ENCODE results near the gene DDX31.

The DDX31 gene

GRCh38 chr9:132670457-132671391, 941 bp upstream of the DDX31 start, which contains the start of gene GTF3C4:
TSS of gene GTF3C4 (plus strand) at chr9:132670464. CDS start at chr9:132670599, 135 bp downstream.
- no peak for TF ChIP-seq JUND (IDR thresholded peaks at IDR 0.05; ENCODE audit: low read depth)
- peak; percentile 36 to 58 for DNase-seq (ENCODE audit: low read depth in 1 of 2, low spot score in 1 of 2)
- in situ Hi-C loops (cut with HindIII; ENCODE audit: low pct_unique_long_range_greater_than_20kb, low sequenced_read_pairs), result no loop called here

GRCh38 chr9:132669319-132669697, 475 bp downstream of the DDX31 start:
- TF ChIP-seq JUND (IDR thresholded peaks at IDR 0.05; ENCODE audit: low read depth), result no peak
- peak in 1 of 2 experiments; percentile 85 for DNase-seq (ENCODE audit: low read depth in 1 of 2, low spot score in 1 of 2)
- in situ Hi-C loops (cut with HindIII; ENCODE audit: low pct_unique_long_range_greater_than_20kb, low sequenced_read_pairs), result no loop called here

GRCh38 chr9:132663851-132664250, 5.9 kb downstream of the DDX31 start:
- DNase-seq (ENCODE audit: low read depth in 1 of 2, low spot score in 1 of 2), result no peak
- in situ Hi-C loops (cut with HindIII; ENCODE audit: low pct_unique_long_range_greater_than_20kb, low sequenced_read_pairs), result no loop called here
- TF ChIP-seq JUND (IDR thresholded peaks at IDR 0.05; ENCODE audit: low read depth), result no peak

GRCh38 chr9:132663117-132663516, 6.7 kb downstream of the DDX31 start:
- no peak for TF ChIP-seq JUND (IDR thresholded peaks at IDR 0.05; ENCODE audit: low read depth)
- DNase-seq (ENCODE audit: low read depth in 1 of 2, low spot score in 1 of 2), result no peak
- in situ Hi-C loops (cut with HindIII; ENCODE audit: low pct_unique_long_range_greater_than_20kb, low sequenced_read_pairs), result no loop called here

- no peak for TF ChIP-seq JUND (IDR thresholded peaks at IDR 0.05; ENCODE audit: low read depth)
- peak in 1 of 2 experiments; percentile 29 for DNase-seq (ENCODE audit: low read depth in 1 of 2, low spot score in 1 of 2)
- in situ Hi-C loops (cut with HindIII; ENCODE audit: low pct_unique_long_range_greater_than_20kb, low sequenced_read_pairs), result no loop called here
These were observed 7.4 kb downstream of the DDX31 start for GRCh38 chr9:132662152-132662945.

- no peak for DNase-seq (ENCODE audit: low read depth in 1 of 2, low spot score in 1 of 2)
- no peak for TF ChIP-seq JUND (IDR thresholded peaks at IDR 0.05; ENCODE audit: low read depth)
- in situ Hi-C loops (cut with HindIII; ENCODE audit: low pct_unique_long_range_greater_than_20kb, low sequenced_read_pairs), result no loop called here
These were observed 13.5 kb downstream of the DDX31 start for GRCh38 chr9:132656299-132656698.

- in situ Hi-C loops (cut with HindIII; ENCODE audit: low pct_unique_long_range_greater_than_20kb, low sequenced_read_pairs), result no loop called here
- peak; percentile 30 to 71 for DNase-seq (ENCODE audit: low read depth in 1 of 2, low spot score in 1 of 2)
- no peak for TF ChIP-seq JUND (IDR thresholded peaks at IDR 0.05; ENCODE audit: low read depth)
These were observed 18.5 kb downstream of the DDX31 start for GRCh38 chr9:132651259-132651658.

GRCh38 chr9:132648685-132649084, 21.1 kb downstream of the DDX31 start:
- DNase-seq (ENCODE audit: low read depth in 1 of 2, low spot score in 1 of 2), result no peak
- in situ Hi-C loops (cut with HindIII; ENCODE audit: low pct_unique_long_range_greater_than_20kb, low sequenced_read_pairs), result no loop called here
- no peak for TF ChIP-seq JUND (IDR thresholded peaks at IDR 0.05; ENCODE audit: low read depth)

GRCh38 chr9:132648283-132648682, 21.5 kb downstream of the DDX31 start:
- TF ChIP-seq JUND (IDR thresholded peaks at IDR 0.05; ENCODE audit: low read depth), result no peak
- DNase-seq (ENCODE audit: low read depth in 1 of 2, low spot score in 1 of 2), result no peak
- in situ Hi-C loops (cut with HindIII; ENCODE audit: low pct_unique_long_range_greater_than_20kb, low sequenced_read_pairs), result no loop called here

- in situ Hi-C loops (cut with HindIII; ENCODE audit: low pct_unique_long_range_greater_than_20kb, low sequenced_read_pairs), result no loop called here
- no peak for DNase-seq (ENCODE audit: low read depth in 1 of 2, low spot score in 1 of 2)
- no peak for TF ChIP-seq JUND (IDR thresholded peaks at IDR 0.05; ENCODE audit: low read depth)
These were observed 22.0 kb downstream of the DDX31 start for GRCh38 chr9:132647806-132648205.

GRCh38 chr9:132647355-132647754, 22.4 kb downstream of the DDX31 start:
- no peak for TF ChIP-seq JUND (IDR thresholded peaks at IDR 0.05; ENCODE audit: low read depth)
- no peak for DNase-seq (ENCODE audit: low read depth in 1 of 2, low spot score in 1 of 2)
- in situ Hi-C loops (cut with HindIII; ENCODE audit: low pct_unique_long_range_greater_than_20kb, low sequenced_read_pairs), result no loop called here

GRCh38 chr9:132646726-132647125, 23.1 kb downstream of the DDX31 start:
- no peak for DNase-seq (ENCODE audit: low read depth in 1 of 2, low spot score in 1 of 2)
- in situ Hi-C loops (cut with HindIII; ENCODE audit: low pct_unique_long_range_greater_than_20kb, low sequenced_read_pairs), result no loop called here

GRCh38 chr9:132645711-132646110, 24.1 kb downstream of the DDX31 start:
- in situ Hi-C loops (cut with HindIII; ENCODE audit: low pct_unique_long_range_greater_than_20kb, low sequenced_read_pairs), result no loop called here
- DNase-seq (ENCODE audit: low read depth in 1 of 2, low spot score in 1 of 2), result no peak
- TF ChIP-seq JUND (IDR thresholded peaks at IDR 0.05; ENCODE audit: low read depth), result no peak

More at GRCh38 chr9:132646726-132647125, 23.1 kb downstream of the DDX31 start:
- no peak for TF ChIP-seq JUND (IDR thresholded peaks at IDR 0.05; ENCODE audit: low read depth)

Measured in T47D (cell line).